ENCODE results near the gene GLOD4.
A peak's percentile ranks its signal among the peaks of the same experiment; 100 is the strongest.

DNA sequence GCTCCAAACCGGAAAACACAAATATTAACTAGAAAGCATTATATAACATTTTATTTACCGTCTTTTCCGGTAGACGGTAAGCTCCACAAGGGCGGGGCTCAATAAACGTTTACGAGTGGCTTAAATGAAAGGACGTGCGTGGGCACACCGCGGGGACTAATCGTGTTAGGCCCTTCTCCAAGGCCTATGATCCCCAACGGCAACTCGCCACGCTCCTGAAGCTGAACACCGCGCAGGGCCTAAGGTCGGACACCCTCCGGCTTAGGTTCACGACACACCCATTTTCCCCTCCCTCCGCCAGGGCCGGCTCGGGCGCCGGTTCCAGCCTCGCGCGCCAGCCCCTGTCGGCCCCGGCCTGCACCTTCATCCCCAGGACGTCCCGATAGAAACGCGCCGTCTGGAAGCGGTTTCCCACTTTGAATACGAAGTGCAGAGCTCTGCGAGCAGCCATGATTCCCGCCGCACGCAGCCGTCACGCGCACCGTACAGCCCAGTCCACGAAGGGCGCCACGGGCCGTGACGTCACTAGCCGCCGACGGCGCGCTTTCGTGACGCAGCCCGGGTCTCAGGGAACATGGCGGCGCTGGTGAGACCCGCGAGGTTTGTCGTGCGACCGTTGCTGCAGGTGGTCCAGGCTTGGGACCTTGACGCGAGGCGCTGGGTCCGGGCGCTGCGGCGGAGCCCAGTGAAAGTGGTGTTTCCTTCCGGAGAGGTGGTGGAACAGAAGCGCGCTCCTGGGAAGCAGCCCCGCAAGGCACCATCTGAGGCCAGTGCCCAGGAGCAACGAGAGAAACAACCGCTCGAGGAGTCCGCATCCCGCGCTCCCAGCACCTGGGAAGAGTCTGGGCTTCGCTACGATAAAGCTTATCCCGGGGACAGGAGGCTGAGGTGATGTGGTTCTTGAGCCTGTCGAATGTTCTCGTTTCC lies at the start of gene GLOD4, which contains the start of gene MRM3:
- TF ChIP-seq CTCF (IDR thresholded peaks at IDR 0.05; ENCODE audit: borderline replicate concordance, extremely low read depth, low read length, poor library complexity, severe bottlenecking) (peak; percentile 14), EZH2 (IDR thresholded peaks at IDR 0.05; ENCODE audit: borderline replicate concordance, low read depth, low read length, severe bottlenecking) (no peak)

Data from DND-41 (cell line).